ENCODE data around the gene STK32B.

The STK32B gene

GRCh38 chr4:5126857-5127256, 75.6 kb downstream of the STK32B start:
- CTCF ChIA-PET: no interaction called here
- TF ChIP-seq NFRKB (IDR thresholded peaks at IDR 0.05) (no peak), ARNT (IDR thresholded peaks at IDR 0.05) (no peak), FOXK2 (IDR thresholded peaks at IDR 0.05) (no peak), SP1 (IDR thresholded peaks at IDR 0.05) (no peak), SUZ12 (IDR thresholded peaks at IDR 0.05) (no peak), ZNF384 (IDR thresholded peaks at IDR 0.05) (no peak), HDGF (IDR thresholded peaks at IDR 0.05; ENCODE audit: borderline replicate concordance) (no peak), BHLHE40 (IDR thresholded peaks at IDR 0.05; ENCODE audit: borderline replicate concordance) (no peak), L3MBTL2 (conservative IDR thresholded peaks at IDR 0.05) (no peak), TARDBP (IDR thresholded peaks at IDR 0.05) (no peak)
- TF ChIP-seq, protein P1, sequence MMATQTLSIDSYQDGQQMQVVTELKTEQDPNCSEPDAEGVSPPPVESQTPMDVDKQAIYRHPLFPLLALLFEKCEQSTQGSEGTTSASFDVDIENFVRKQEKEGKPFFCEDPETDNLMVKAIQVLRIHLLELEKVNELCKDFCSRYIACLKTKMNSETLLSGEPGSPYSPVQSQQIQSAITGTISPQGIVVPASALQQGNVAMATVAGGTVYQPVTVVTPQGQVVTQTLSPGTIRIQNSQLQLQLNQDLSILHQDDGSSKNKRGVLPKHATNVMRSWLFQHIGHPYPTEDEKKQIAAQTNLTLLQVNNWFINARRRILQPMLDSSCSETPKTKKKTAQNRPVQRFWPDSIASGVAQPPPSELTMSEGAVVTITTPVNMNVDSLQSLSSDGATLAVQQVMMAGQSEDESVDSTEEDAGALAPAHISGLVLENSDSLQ (IDR thresholded peaks at IDR 0.05): no peak
- DNase-seq (ENCODE audit: extremely low spot score): no peak
- POLR2A ChIA-PET: no interaction called here

- DNase-seq (ENCODE audit: extremely low spot score): no peak
- ChIA-PET CTCF (no interaction called here), POLR2A (no interaction called here)
- TF ChIP-seq FOXA1 (IDR thresholded peaks at IDR 0.05) (no peak), SUZ12 (IDR thresholded peaks at IDR 0.05) (no peak)
- TF ChIP-seq, protein P1 (IDR thresholded peaks at IDR 0.05): no peak
Observed at GRCh38 chr4:5127556-5127955, 76.3 kb downstream of the STK32B start.

- CTCF ChIA-PET: interaction anchor here (0.5 kb wide), 1 partner anchor 13 kb away, joined by 3 read pairs; no protein-coding TSS in a partner anchor
- no peak for TF ChIP-seq BHLHE40 (IDR thresholded peaks at IDR 0.05; ENCODE audit: borderline replicate concordance)
- no peak for TF ChIP-seq CTBP1 (IDR thresholded peaks at IDR 0.05; ENCODE audit: borderline replicate concordance)
- no peak for TF ChIP-seq FOXM1 (IDR thresholded peaks at IDR 0.05; ENCODE audit: borderline replicate concordance)
- TF ChIP-seq ZNF384 (IDR thresholded peaks at IDR 0.05): no peak
- TF ChIP-seq, protein P1 (IDR thresholded peaks at IDR 0.05): no peak
- TF ChIP-seq FOXA1 (IDR thresholded peaks at IDR 0.05): no peak
- TF ChIP-seq NFRKB (IDR thresholded peaks at IDR 0.05): no peak
- no peak for TF ChIP-seq TARDBP (IDR thresholded peaks at IDR 0.05)
- TF ChIP-seq HDGF (IDR thresholded peaks at IDR 0.05; ENCODE audit: borderline replicate concordance): no peak
- TF ChIP-seq FOXK2 (IDR thresholded peaks at IDR 0.05): no peak
- TF ChIP-seq ARNT (IDR thresholded peaks at IDR 0.05): no peak
- TF ChIP-seq ELF4 (IDR thresholded peaks at IDR 0.05): no peak
- TF ChIP-seq L3MBTL2 (conservative IDR thresholded peaks at IDR 0.05): no peak
- POLR2A ChIA-PET: no interaction called here
- no peak for DNase-seq (ENCODE audit: extremely low spot score)
Observed at GRCh38 chr4:5128569-5128968, 77.3 kb downstream of the STK32B start.

DNA sequence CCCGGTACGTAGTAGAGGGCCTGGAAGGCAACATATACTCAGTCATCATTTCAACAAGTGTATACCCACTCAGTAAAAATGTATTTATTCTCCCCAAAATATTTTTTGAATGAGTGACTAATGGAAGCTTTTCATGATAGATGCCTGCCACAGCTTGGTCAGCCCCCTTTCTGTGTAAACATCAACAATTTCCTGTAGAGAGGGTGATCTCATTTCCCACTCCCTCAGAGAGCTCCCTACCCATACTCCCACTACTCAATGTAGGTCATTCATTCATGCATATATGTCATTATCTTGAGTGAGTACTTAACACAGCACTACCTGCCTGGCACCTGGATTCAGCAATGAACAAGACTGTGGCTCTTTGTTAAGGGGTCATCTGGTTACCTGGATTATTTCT, 81.9 kb downstream of the STK32B start:
- POLR2A ChIA-PET: no interaction called here
- CTCF ChIA-PET: no interaction called here
- TF ChIP-seq LEF1 (IDR thresholded peaks at IDR 0.05; ENCODE audit: borderline replicate concordance): no peak
- TF ChIP-seq TARDBP (IDR thresholded peaks at IDR 0.05): no peak
- TF ChIP-seq SP1 (IDR thresholded peaks at IDR 0.05): no peak
- no peak for TF ChIP-seq ELF4 (IDR thresholded peaks at IDR 0.05)
- no peak for TF ChIP-seq HDGF (IDR thresholded peaks at IDR 0.05; ENCODE audit: borderline replicate concordance)
- TF ChIP-seq CTBP1 (IDR thresholded peaks at IDR 0.05; ENCODE audit: borderline replicate concordance): no peak
- TF ChIP-seq SUZ12 (IDR thresholded peaks at IDR 0.05): no peak
- TF ChIP-seq FOXM1 (IDR thresholded peaks at IDR 0.05; ENCODE audit: borderline replicate concordance): no peak
- no peak for TF ChIP-seq ARNT (IDR thresholded peaks at IDR 0.05)
- no peak for TF ChIP-seq ZNF384 (IDR thresholded peaks at IDR 0.05)
- TF ChIP-seq, protein P1 (IDR thresholded peaks at IDR 0.05): no peak
- no peak for TF ChIP-seq L3MBTL2 (conservative IDR thresholded peaks at IDR 0.05)
- TF ChIP-seq NFRKB (IDR thresholded peaks at IDR 0.05): no peak
- no peak for TF ChIP-seq BHLHE40 (IDR thresholded peaks at IDR 0.05; ENCODE audit: borderline replicate concordance)
- TF ChIP-seq FOXA1 (IDR thresholded peaks at IDR 0.05): no peak
- TF ChIP-seq FOXK2 (IDR thresholded peaks at IDR 0.05): no peak
- no peak for DNase-seq (ENCODE audit: extremely low spot score)

- DNase-seq (ENCODE audit: extremely low spot score): no peak
Observed at GRCh38 chr4:5133933-5134594, 82.8 kb downstream of the STK32B start.

More at GRCh38 chr4:5133933-5134594, 82.8 kb downstream of the STK32B start:
- TF ChIP-seq LEF1 (IDR thresholded peaks at IDR 0.05; ENCODE audit: borderline replicate concordance): no peak
- TF ChIP-seq TARDBP (IDR thresholded peaks at IDR 0.05): no peak
- TF ChIP-seq SP1 (IDR thresholded peaks at IDR 0.05): no peak
- TF ChIP-seq HDGF (IDR thresholded peaks at IDR 0.05; ENCODE audit: borderline replicate concordance): no peak
- TF ChIP-seq SUZ12 (IDR thresholded peaks at IDR 0.05): no peak
- TF ChIP-seq FOXM1 (IDR thresholded peaks at IDR 0.05; ENCODE audit: borderline replicate concordance): no peak
- no peak for TF ChIP-seq FOXK2 (IDR thresholded peaks at IDR 0.05)
- TF ChIP-seq NFRKB (IDR thresholded peaks at IDR 0.05): no peak
- no peak for TF ChIP-seq CTBP1 (IDR thresholded peaks at IDR 0.05; ENCODE audit: borderline replicate concordance)
- TF ChIP-seq L3MBTL2 (conservative IDR thresholded peaks at IDR 0.05): no peak
- TF ChIP-seq BHLHE40 (IDR thresholded peaks at IDR 0.05; ENCODE audit: borderline replicate concordance): no peak
- no peak for TF ChIP-seq ELF4 (IDR thresholded peaks at IDR 0.05)
- no peak for TF ChIP-seq ZNF384 (IDR thresholded peaks at IDR 0.05)
- TF ChIP-seq ARNT (IDR thresholded peaks at IDR 0.05): no peak
- no peak for TF ChIP-seq FOXA1 (IDR thresholded peaks at IDR 0.05)
- TF ChIP-seq, protein P1 (IDR thresholded peaks at IDR 0.05): no peak
- ChIA-PET CTCF (no interaction called here), POLR2A (no interaction called here)
